SK-N-SH (cell line): Measurements from ENCODE around the gene ZNF469. TPM values are rescaled to one million over a fixed set of nuclear protein-coding genes. Genes with fewer than 3 reads are reported as not detected.

Source experiments
- CTCF ChIA-PET: fragments of 300-600, 350-600 bp; formaldehyde crosslinking; extraction: SDS; loops from one replicate; lab custom pipeline; 2021; lab: Yijun Ruan, JAX
- POLR2A ChIA-PET: fragments of 350-600 bp; sonication (Branson Sonifier 250); formaldehyde crosslinking; extraction: SDS; loops from one replicate; lab custom pipeline; 2020; ENCODE audit warnings: antibody characterized with exemption, inconsistent platforms; lab: Yijun Ruan, JAX
- DNase-seq: peaks from one replicate; pipeline ENCODE4 v3.0.0; 2012
- H2AFZ ChIP-seq: fragments of 200-600 bp; sonication (generic); 2 replicates; pipeline ENCODE4 v1.8.1; 2016; ENCODE audit warnings: antibody characterized with exemption, mild to moderate bottlenecking, low read depth
- H3F3A ChIP-seq: fragments of 200-600 bp; sonication (generic); replicated peaks from 2 replicates; pipeline ENCODE3; 2016; ENCODE audit warnings: antibody characterized with exemption, mild to moderate bottlenecking; ENCODE audit not compliant: insufficient read depth
- H3K27ac ChIP-seq, 2 experiments: fragments of 200-500 bp in 1 of 2; fragments of 200-600 bp in 1 of 2; sonication (Bioruptor generic) in 1 of 2; sonication (generic), shearing (Covaris generic) in 1 of 2; 2 replicates each; pipeline versions ENCODE4 v1.5.1 to v1.6.1; 2014 to 2016; ENCODE audit warnings: low read depth in 2 of 2, inconsistent platforms in 1 of 2, low read length in 1 of 2, mild to moderate bottlenecking in 1 of 2, mixed read lengths in 1 of 2
- H3K27me3 ChIP-seq: fragments of 200-600 bp; sonication (generic), shearing (Covaris generic); 2 replicates; pipeline ENCODE4 v1.6.1; 2016; ENCODE audit warnings: mixed run types; ENCODE audit not compliant: insufficient read depth
- H3K36me3 ChIP-seq, 2 experiments: fragments of 200-500 bp in 1 of 2; fragments of 200-600 bp in 1 of 2; sonication (Bioruptor generic) in 1 of 2; sonication (generic) in 1 of 2; replicated peaks in 1 of 2; 2 replicates each; pipeline versions ENCODE3 to v1.5.1; 2014 to 2016; ENCODE audit warnings: low read length in 1 of 2, mild to moderate bottlenecking in 1 of 2; ENCODE audit not compliant: insufficient read depth in 2 of 2, control insufficient read depth in 1 of 2
- H3K4me1 ChIP-seq, 2 experiments: fragments of 200-500 bp in 1 of 2; fragments of 200-600 bp in 1 of 2; sonication (Bioruptor generic) in 1 of 2; sonication (generic), shearing (Covaris generic) in 1 of 2; 2 replicates each; pipeline versions ENCODE4 v1.5.1 to v1.6.1; 2014 to 2016; ENCODE audit warnings: low read depth in 1 of 2, low read length in 1 of 2, mixed run types in 1 of 2; ENCODE audit not compliant: insufficient read depth in 2 of 2, control insufficient read depth in 1 of 2
- H3K4me2 ChIP-seq: fragments of 200-600 bp; sonication (generic), shearing (Covaris generic); 2 replicates; pipeline ENCODE4 v1.6.1; 2017; ENCODE audit warnings: mixed run types
- H3K4me3 ChIP-seq, 2 experiments: fragments of 200-500 bp in 1 of 2; fragments of 200-600 bp in 1 of 2; sonication (Bioruptor generic) in 1 of 2; sonication (generic), shearing (Covaris generic) in 1 of 2; 2 replicates each; pipeline versions ENCODE4 v1.5.1 to v1.8.1; 2014 to 2016; ENCODE audit warnings: low read depth in 2 of 2, inconsistent platforms in 1 of 2, low read length in 1 of 2, mild to moderate bottlenecking in 1 of 2, mixed read lengths in 1 of 2, moderate library complexity in 1 of 2
- H3K79me2 ChIP-seq: fragments of 200-600 bp; sonication (generic); 2 replicates; pipeline ENCODE4 v1.8.1; 2017; ENCODE audit warnings: mild to moderate bottlenecking; ENCODE audit not compliant: insufficient read depth
- H3K9ac ChIP-seq: fragments of 200-600 bp; sonication (generic); 2 replicates; pipeline ENCODE4 v1.6.1; 2017; ENCODE audit warnings: mixed run types
- H3K9me2 ChIP-seq: fragments of 200-600 bp; sonication (generic); 2 replicates; pipeline ENCODE4 v1.6.1; 2017; ENCODE audit warnings: mixed run types
- H3K9me3 ChIP-seq: fragments of 200-600 bp; sonication (generic); 2 replicates; pipeline ENCODE4 v1.6.1; 2017; ENCODE audit warnings: mixed run types, mild to moderate bottlenecking, moderate library complexity
- H4K20me1 ChIP-seq: fragments of 200-600 bp; sonication (generic); 2 replicates; pipeline ENCODE4 v1.6.1; 2017; ENCODE audit warnings: mild to moderate bottlenecking, mixed run types; ENCODE audit not compliant: insufficient read depth
- CHD2 ChIP-seq: fragments of 150-350 bp; IDR thresholded peaks from 2 replicates; pipeline ENCODE4 v1.6.1; 2018; ENCODE audit warnings: low read length; ENCODE audit not compliant: partially characterized antibody
- FOXJ3 ChIP-seq: sonication (generic); formaldehyde crosslinking; IDR thresholded peaks from 2 replicates; pipeline ENCODE4 v1.5.1; 2020; ENCODE audit warnings: mild to moderate bottlenecking, missing genetic modification reagents
- FOXM1 ChIP-seq: IDR thresholded peaks from 2 replicates; pipeline ENCODE4 v1.4.0; 2012; ENCODE audit warnings: low read depth, mild to moderate bottlenecking
- GABPA ChIP-seq: IDR thresholded peaks from 2 replicates; pipeline ENCODE4 v1.4.0; 2012; ENCODE audit warnings: low read depth, mild to moderate bottlenecking
- IRF3 ChIP-seq: fragments of 150-350 bp; IDR thresholded peaks from 2 replicates; pipeline ENCODE4 v1.6.1; 2016; ENCODE audit warnings: mild to moderate bottlenecking, low read depth, low read length
- JUND ChIP-seq: IDR thresholded peaks from 2 replicates; pipeline ENCODE4 v1.4.0; 2012
- MEF2A ChIP-seq: IDR thresholded peaks from 2 replicates; pipeline ENCODE4 v1.4.0; 2012; ENCODE audit warnings: low read depth, borderline replicate concordance
- MXI1 ChIP-seq: IDR thresholded peaks from 2 replicates; pipeline ENCODE4 v1.6.1; 2012; ENCODE audit warnings: mild to moderate bottlenecking, low read depth, low read length, improper control_type of control experiment
- NFIC ChIP-seq: IDR thresholded peaks from 2 replicates; pipeline ENCODE4 v1.4.0; 2012; ENCODE audit warnings: borderline replicate concordance
- NRF1 ChIP-seq: IDR thresholded peaks from 2 replicates; pipeline ENCODE4 v1.6.1; 2012; ENCODE audit warnings: low read depth, mild to moderate bottlenecking, low read length
- RCOR1 ChIP-seq: fragments of 150-350 bp; IDR thresholded peaks from 2 replicates; pipeline ENCODE4 v1.6.1; 2017; ENCODE audit warnings: antibody characterized with exemption, low read length
- RFX5 ChIP-seq: IDR thresholded peaks from 2 replicates; pipeline ENCODE4 v1.6.1; 2012; ENCODE audit warnings: mild to moderate bottlenecking, improper control_type of control experiment, low read length
- RXRA ChIP-seq: IDR thresholded peaks from 2 replicates; pipeline ENCODE4 v1.4.0; 2012; ENCODE audit warnings: low read depth, mild to moderate bottlenecking, borderline replicate concordance
- TAF1 ChIP-seq: IDR thresholded peaks from 2 replicates; pipeline ENCODE4 v1.6.1; 2012; ENCODE audit warnings: low read depth, mild to moderate bottlenecking, low read length, moderate library complexity, borderline replicate concordance
- TCF12 ChIP-seq: IDR thresholded peaks from 2 replicates; pipeline ENCODE4 v1.4.0; 2012
- USF1 ChIP-seq: IDR thresholded peaks from 2 replicates; pipeline ENCODE4 v1.4.0; 2012; ENCODE audit warnings: low read depth, borderline replicate concordance
- YY1 ChIP-seq: IDR thresholded peaks from 2 replicates; pipeline ENCODE4 v1.4.0; 2012; ENCODE audit warnings: low read depth, mild to moderate bottlenecking
- WGBS: methylation state at CpG from one replicate; pipeline ENCODE4 v1.1.6; 2017; ENCODE audit warnings: low lambda C conversion rate; 5-methylcytosine and 5-hydroxymethylcytosine counted together
- polyA plus RNA-seq, 3 experiments: library from polyadenylated mRNA; depleted of rRNA; stranded (reverse); fragments of >200 nt; gene quantifications; 2 replicates each; pipeline ENCODE4 v1.2.3, GENCODE V29; 2012
- TF ChIP-seq, protein P1 (sequence below): IDR thresholded peaks from 2 replicates; pipeline ENCODE4; 2012
- TF ChIP-seq, protein P2 (sequence below): IDR thresholded peaks from 2 replicates; pipeline ENCODE4 v1.4.0; 2012; ENCODE audit warnings: low read depth, borderline replicate concordance
- TF ChIP-seq, protein P3 (sequence below): IDR thresholded peaks from 2 replicates; pipeline ENCODE4 v1.4.0; 2012; ENCODE audit warnings: low read depth

ZNF469 gene
- polyA plus RNA-seq, 1 of the 3 experiments (the other 2 are of a cell fraction) = 0.56 TPM

DNA sequence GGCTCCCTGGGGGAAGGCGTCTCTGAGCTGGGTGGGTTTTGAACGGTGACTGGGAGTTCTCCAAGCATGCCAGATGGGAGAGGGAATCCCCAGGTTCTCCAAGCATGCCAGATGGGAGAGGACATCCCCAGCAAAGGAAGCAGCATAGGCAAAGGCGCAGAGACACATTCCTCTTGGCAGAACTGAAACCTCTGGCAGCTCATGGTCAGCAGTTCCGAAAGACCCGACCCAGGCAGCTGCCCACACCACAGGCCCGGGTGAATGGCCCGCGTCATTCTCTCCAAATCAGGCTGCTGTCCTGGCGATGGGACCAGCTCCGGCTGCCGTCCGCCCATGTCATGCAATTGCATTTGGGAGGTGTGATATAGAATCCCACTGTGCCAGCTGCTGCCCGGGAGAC lies 8.0 kb downstream of the ZNF469 start:
- TF ChIP-seq NFIC (no peak), FOXJ3 (no peak), YY1 (no peak), TCF12 (no peak), RCOR1 (no peak), FOXM1 (no peak), JUND (no peak), IRF3 (no peak), NRF1 (no peak), MXI1 (no peak), GABPA (no peak), USF1 (no peak), TAF1 (no peak), RXRA (no peak), RFX5 (no peak), CHD2 (no peak), MEF2A (no peak)
- TF ChIP-seq, protein P1, sequence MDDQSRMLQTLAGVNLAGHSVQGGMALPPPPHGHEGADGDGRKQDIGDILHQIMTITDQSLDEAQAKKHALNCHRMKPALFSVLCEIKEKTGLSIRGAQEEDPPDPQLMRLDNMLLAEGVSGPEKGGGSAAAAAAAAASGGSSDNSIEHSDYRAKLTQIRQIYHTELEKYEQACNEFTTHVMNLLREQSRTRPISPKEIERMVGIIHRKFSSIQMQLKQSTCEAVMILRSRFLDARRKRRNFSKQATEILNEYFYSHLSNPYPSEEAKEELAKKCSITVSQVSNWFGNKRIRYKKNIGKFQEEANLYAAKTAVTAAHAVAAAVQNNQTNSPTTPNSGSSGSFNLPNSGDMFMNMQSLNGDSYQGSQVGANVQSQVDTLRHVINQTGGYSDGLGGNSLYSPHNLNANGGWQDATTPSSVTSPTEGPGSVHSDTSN = no peak
- TF ChIP-seq, protein P2, sequence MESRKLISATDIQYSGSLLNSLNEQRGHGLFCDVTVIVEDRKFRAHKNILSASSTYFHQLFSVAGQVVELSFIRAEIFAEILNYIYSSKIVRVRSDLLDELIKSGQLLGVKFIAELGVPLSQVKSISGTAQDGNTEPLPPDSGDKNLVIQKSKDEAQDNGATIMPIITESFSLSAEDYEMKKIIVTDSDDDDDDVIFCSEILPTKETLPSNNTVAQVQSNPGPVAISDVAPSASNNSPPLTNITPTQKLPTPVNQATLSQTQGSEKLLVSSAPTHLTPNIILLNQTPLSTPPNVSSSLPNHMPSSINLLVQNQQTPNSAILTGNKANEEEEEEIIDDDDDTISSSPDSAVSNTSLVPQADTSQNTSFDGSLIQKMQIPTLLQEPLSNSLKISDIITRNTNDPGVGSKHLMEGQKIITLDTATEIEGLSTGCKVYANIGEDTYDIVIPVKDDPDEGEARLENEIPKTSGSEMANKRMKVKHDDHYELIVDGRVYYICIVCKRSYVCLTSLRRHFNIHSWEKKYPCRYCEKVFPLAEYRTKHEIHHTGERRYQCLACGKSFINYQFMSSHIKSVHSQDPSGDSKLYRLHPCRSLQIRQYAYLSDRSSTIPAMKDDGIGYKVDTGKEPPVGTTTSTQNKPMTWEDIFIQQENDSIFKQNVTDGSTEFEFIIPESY = no peak
- TF ChIP-seq, protein P3, sequence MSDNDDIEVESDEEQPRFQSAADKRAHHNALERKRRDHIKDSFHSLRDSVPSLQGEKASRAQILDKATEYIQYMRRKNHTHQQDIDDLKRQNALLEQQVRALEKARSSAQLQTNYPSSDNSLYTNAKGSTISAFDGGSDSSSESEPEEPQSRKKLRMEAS = no peak
- TF ChIP-seq, all 33 proteins: peak for 0
- H3K4me2 ChIP-seq = no peak overlapping the region
- H3K79me2 ChIP-seq = peaks cover 46% of the 10 kb centered on the region
- H3K27me3 ChIP-seq = no peaks in the 10 kb centered on the region
- H2AFZ ChIP-seq = no peak overlapping the region
- H3K9me3 ChIP-seq = no peaks in the 10 kb centered on the region
- H3K27ac ChIP-seq = no peak overlapping the region
- H3F3A ChIP-seq = no peaks in the 10 kb centered on the region
- peaks cover 18% of the 10 kb centered on the region; the same call in 1 of the 2 replicates for H4K20me1 ChIP-seq
- H3K9ac ChIP-seq = no peak overlapping the region
- no peak for DNase-seq
- H3K4me3 ChIP-seq = no peak overlapping the region
- peaks cover 0 to 2% of the 10 kb centered on the region in 2 experiments; a peak in 1 of 4 replicates for H3K4me1 ChIP-seq
- 91% methylated on average over 13 of the region's 13 CpGs for WGBS
- H3K36me3 ChIP-seq = no peaks in the 10 kb centered on the region
- H3K9me2 ChIP-seq = no peaks in the 10 kb centered on the region
- CTCF ChIA-PET = no interaction called here
- POLR2A ChIA-PET = no interaction called here
